Cardiac ventricle fibroblast (primary cell): ENCODE data around the gene MOB1A. TPM values are rescaled to one million over a fixed set of nuclear protein-coding genes. Genes with fewer than 3 reads are reported as not detected.

Experiments
- total RNA-seq: library from RNA; depleted of rRNA; stranded (reverse); fragments of >200 nt; gene quantifications from 2 replicates; pipeline ENCODE4 v1.2.3, GENCODE V29; 2015

Gene MOB1A
- total RNA-seq, result 75.7 and 95.5 TPM in 2 replicates

GRCh38 chr2:74178211-74179062 is at the start of gene MOB1A:
Gene MOB1A (minus strand): TSS chr2:74178879. CDS start chr2:74178674, 205 bp downstream.

GRCh38 chr2:74198461-74199274 is 20.0 kb upstream of the MOB1A start, which contains the start of gene MTHFD2:
Gene MTHFD2 (plus strand): TSS chr2:74198615. CDS start chr2:74198642, 27 bp downstream.

GRCh38 chr2:74147727-74148456 is 30.8 kb downstream of the MOB1A start, which contains the start of gene BOLA3:
Gene BOLA3 (minus strand): TSS chr2:74147912. CDS start chr2:74147874, 38 bp downstream.

Other genes starting within 250 kb of the MOB1A start
- gene TET3, start 194.0 kb downstream of the MOB1A start, total RNA-seq, result 3.4 TPM in 2 replicates
- gene BOLA3, start 31.0 kb downstream of the MOB1A start, total RNA-seq, result 15.1 and 34.5 TPM in 2 replicates
- 59.9 and 60.3 TPM in 2 replicates for gene MTHFD2, start 19.7 kb upstream of the MOB1A start, total RNA-seq
- 0.34 and 1.7 TPM in 2 replicates for gene SLC4A5, start 164.5 kb upstream of the MOB1A start, total RNA-seq
- 83.1 and 101 TPM in 2 replicates for gene DCTN1, start 201.4 kb upstream of the MOB1A start, total RNA-seq
- 1.6 and 4.9 TPM in 2 replicates for gene C2orf81, start 242.7 kb upstream of the MOB1A start, total RNA-seq
- gene WDR54, start 242.9 kb upstream of the MOB1A start, total RNA-seq, result 19.8 and 20.9 TPM in 2 replicates